HepG2 (cell line): ENCODE data around the gene DHCR7. TPM values are rescaled to one million over a fixed set of nuclear protein-coding genes. Genes with fewer than 3 reads are reported as not detected.

Experiments used
- ATAC-seq: fragments of 200-7000 bp; cut with Tn5 transposase; 3 replicates; pipeline ENCODE4 v1.9.1; 2020; ENCODE audit warnings: mild to moderate bottlenecking, moderate library complexity
- BruUV-seq: library from RNA; stranded (reverse); fragments of 400-500 nt; replicated peaks from 2 replicates; lab custom pipeline; 2021; lab: Mats Ljungman, UMichigan
- CTCF ChIA-PET: fragments of 300-600 bp; formaldehyde crosslinking; extraction: SDS; loops from one replicate; lab custom pipeline; 2021; ENCODE audit warnings: low total read pairs, inconsistent platforms, low intra/inter-chr PET ratio; lab: Yijun Ruan, JAX
- POLR2A ChIA-PET: fragments of 350-600 bp; sonication (Branson Sonifier 250); formaldehyde crosslinking; loops from one replicate; lab custom pipeline; 2020; ENCODE audit warnings: antibody characterized with exemption, inconsistent platforms; lab: Yijun Ruan, JAX
- DNase-seq: peaks from one replicate; pipeline ENCODE4 v3.0.0-alpha.2; 2015; ENCODE audit warnings: low spot score
- FAIRE-seq: peaks from 3 replicates; lab custom pipeline; 2011; peaks lifted over from hg19 to GRCh38; lab: Jason Lieb, UNC
- H2AFZ ChIP-seq: one replicate; pipeline ENCODE4 v1.6.1; 2011; ENCODE audit warnings: low read length, inconsistent platforms
- H3K27ac ChIP-seq: fragments of 300-600 bp; 3 replicates; pipeline ENCODE4 v1.8.0; 2011; ENCODE audit warnings: mixed run types, mild to moderate bottlenecking, mixed read lengths, low read length, inconsistent platforms; ENCODE audit not compliant: insufficient read depth; ENCODE audit errors: extremely low read length
- H3K27me3 ChIP-seq, 2 experiments: fragments of 200-600 bp in 1 of 2; 2 replicates in 1 of 2; 3 replicates in 1 of 2; pipeline versions ENCODE4 v1.6.0 to v1.8.0; 2011; ENCODE audit warnings: low read length in 2 of 2, mild to moderate bottlenecking in 2 of 2, moderate library complexity in 2 of 2, inconsistent platforms in 1 of 2; ENCODE audit not compliant: insufficient read depth in 2 of 2, control insufficient read depth in 1 of 2
- H3K36me3 ChIP-seq, 2 experiments: fragments of 200-600 bp in 1 of 2; replicated peaks in 1 of 2; 2 replicates in 1 of 2; 3 replicates in 1 of 2; pipeline versions ENCODE4 v1.5.1 to v1.8.0; 2011; ENCODE audit warnings: low read length in 2 of 2, inconsistent platforms in 1 of 2; ENCODE audit not compliant: insufficient read depth in 2 of 2, control insufficient read depth in 1 of 2
- H3K4me1 ChIP-seq: 2 replicates; pipeline ENCODE4 v1.5.1; 2012; ENCODE audit warnings: low read length, inconsistent platforms; ENCODE audit not compliant: insufficient read depth
- H3K4me2 ChIP-seq: 2 replicates; pipeline ENCODE4 v1.6.0; 2011; ENCODE audit warnings: low read depth, low read length, inconsistent platforms
- H3K4me3 ChIP-seq, 3 experiments: fragments of 200-600 bp in 1 of 3; sonication (generic), shearing (Covaris generic) in 1 of 3; replicated peaks in 1 of 3; 2 replicates each; pipeline ENCODE4 v1.5.1; 2011 to 2016; ENCODE audit warnings: low read length in 3 of 3, inconsistent platforms in 2 of 3, low read depth in 2 of 3, mild to moderate bottlenecking in 2 of 3, control low read depth in 1 of 3, mixed read lengths in 1 of 3; ENCODE audit not compliant: insufficient read depth in 1 of 3
- H3K79me2 ChIP-seq: one replicate; pipeline ENCODE4 v1.6.1; 2011; ENCODE audit warnings: low read length, inconsistent platforms; ENCODE audit not compliant: insufficient read depth
- H3K9ac ChIP-seq: 2 replicates; pipeline ENCODE4 v1.6.0; 2011; ENCODE audit warnings: mild to moderate bottlenecking, low read depth, low read length, inconsistent platforms; ENCODE audit not compliant: insufficient read depth
- H3K9me3 ChIP-seq: 2 replicates; pipeline ENCODE4 v1.5.1; 2012; ENCODE audit warnings: mild to moderate bottlenecking, low read length
- H4K20me1 ChIP-seq: 2 replicates; pipeline ENCODE4 v1.6.0; 2011; ENCODE audit warnings: inconsistent platforms, mild to moderate bottlenecking, low read length, moderate library complexity; ENCODE audit not compliant: insufficient read depth
- ARID4A ChIP-seq: sonication (generic); formaldehyde crosslinking; IDR thresholded peaks from 2 replicates; pipeline ENCODE4 v1.5.0; 2020; ENCODE audit warnings: mild to moderate bottlenecking, missing genetic modification reagents, borderline replicate concordance
- ZBTB8A ChIP-seq: sonication (generic); formaldehyde crosslinking; IDR thresholded peaks from 2 replicates; pipeline ENCODE4 v1.4.0; 2020; ENCODE audit warnings: mild to moderate bottlenecking, low read depth, missing genetic modification reagents, borderline replicate concordance
- ZFP91 ChIP-seq: sonication (generic); formaldehyde crosslinking; IDR thresholded peaks from 2 replicates; pipeline ENCODE4 v1.9.0; 2022; ENCODE audit warnings: missing genetic modification reagents, mild to moderate bottlenecking, borderline replicate concordance
- ZNF292 ChIP-seq: sonication (generic); formaldehyde crosslinking; IDR thresholded peaks from 2 replicates; pipeline ENCODE4 v1.8.1; 2022; ENCODE audit warnings: mild to moderate bottlenecking, low read depth, missing genetic modification reagents, borderline replicate concordance
- ZNF598 ChIP-seq: sonication (generic); formaldehyde crosslinking; IDR thresholded peaks from 2 replicates; pipeline ENCODE4 v1.5.1; 2020; ENCODE audit warnings: mild to moderate bottlenecking, missing genetic modification reagents, borderline replicate concordance
- WGBS: methylation state at CpG from one replicate; pipeline ENCODE4 v1.1.6; 2017; ENCODE audit warnings: low lambda C conversion rate; 5-methylcytosine and 5-hydroxymethylcytosine counted together
- in situ Hi-C: cut with HindIII; loops from 2 replicates; pipeline ENCODE4 v1.10.0; 2017; ENCODE audit warnings: low pct_unique_long_range_greater_than_20kb; ENCODE audit not compliant: extremely low pct_ligation_motif_present
- intact Hi-C: fragments of 100-400 bp; cut with micrococcal nuclease; formaldehyde crosslinking; loops from one replicate; pipeline ENCODE4 v1.10.0; 2022; ENCODE audit not compliant: unreplicated experiment
- polyA plus RNA-seq, 8 experiments: library from polyadenylated mRNA; depleted of rRNA in 3 of 8; stranded (reverse) in 7 of 8; unstranded in 1 of 8; fragments of >200 nt; fragmentation: Illumina TruSeq in 4 of 8; extraction: Trizol in 4 of 8; gene quantifications; 2 replicates each; pipeline versions ENCODE4 v1.2.1 to v1.2.3, GENCODE V29; 2011 to 2016; ENCODE audit warnings: low read depth in 4 of 8, missing spikeins in 1 of 8, mixed read lengths in 1 of 8; ENCODE audit not compliant: insufficient read depth in 1 of 8
- total RNA-seq, 5 experiments: library from RNA; depleted of rRNA; stranded (reverse); fragments of >200 nt; fragmentation: Illumina TruSeq; extraction: Trizol; gene quantifications; 2 replicates each; pipeline ENCODE4 v1.2.3, GENCODE V29; 2016; ENCODE audit warnings: low read depth in 1 of 5

The DHCR7 gene
- total and polyA plus RNA-seq, 2 of the 13 experiments (the other 11 are each of a cell fraction or from before 2014, with no cell fraction given), result 96.0 to 143 TPM

GRCh38 chr11:71399341-71399740, 48.9 kb downstream of the DHCR7 start (continued):
- TF ChIP-seq ARID4A, result no peak

- no peaks in the 10 kb centered on the region for H3K9me3 ChIP-seq
- ChIA-PET POLR2A (no interaction called here), CTCF (no interaction called here)
- FAIRE-seq, result no peak
- H3K27ac ChIP-seq, result no peak overlapping the region
- H2AFZ ChIP-seq, result no peak overlapping the region
- in situ Hi-C loops (no loop called here), intact Hi-C loops (no loop called here)
- H3K4me3 ChIP-seq, result no peak overlapping the region
- 61% methylated on average over 8 of the region's 17 CpGs for WGBS
- H3K4me1 ChIP-seq, result peaks cover 20% of the 10 kb centered on the region
- no TSS peak for BruUV-seq
- no peak overlapping the region for H3K9ac ChIP-seq
- TF ChIP-seq ZBTB8A (CRISPR knock-in tag) (no peak), ZFP91 (no peak), ZNF598 (CRISPR knock-in tag) (no peak), ZNF292 (CRISPR knock-in tag) (no peak)
- no peak overlapping the region for H3K4me2 ChIP-seq
- H3K27me3 ChIP-seq, result peaks cover 9 to 66% of the 10 kb centered on the region in 2 experiments
- H4K20me1 ChIP-seq, result no peaks in the 10 kb centered on the region; the same call in 1 of the 2 replicates
- H3K79me2 ChIP-seq, result no peaks in the 10 kb centered on the region
- no peak for ATAC-seq
- no peak for DNase-seq
- no peaks in the 10 kb centered on the region for H3K36me3 ChIP-seq
Measured at GRCh38 chr11:71397961-71398360, 50.2 kb downstream of the DHCR7 start.
